ENCODE data around the gene RTL5.

Gene RTL5

DNA sequence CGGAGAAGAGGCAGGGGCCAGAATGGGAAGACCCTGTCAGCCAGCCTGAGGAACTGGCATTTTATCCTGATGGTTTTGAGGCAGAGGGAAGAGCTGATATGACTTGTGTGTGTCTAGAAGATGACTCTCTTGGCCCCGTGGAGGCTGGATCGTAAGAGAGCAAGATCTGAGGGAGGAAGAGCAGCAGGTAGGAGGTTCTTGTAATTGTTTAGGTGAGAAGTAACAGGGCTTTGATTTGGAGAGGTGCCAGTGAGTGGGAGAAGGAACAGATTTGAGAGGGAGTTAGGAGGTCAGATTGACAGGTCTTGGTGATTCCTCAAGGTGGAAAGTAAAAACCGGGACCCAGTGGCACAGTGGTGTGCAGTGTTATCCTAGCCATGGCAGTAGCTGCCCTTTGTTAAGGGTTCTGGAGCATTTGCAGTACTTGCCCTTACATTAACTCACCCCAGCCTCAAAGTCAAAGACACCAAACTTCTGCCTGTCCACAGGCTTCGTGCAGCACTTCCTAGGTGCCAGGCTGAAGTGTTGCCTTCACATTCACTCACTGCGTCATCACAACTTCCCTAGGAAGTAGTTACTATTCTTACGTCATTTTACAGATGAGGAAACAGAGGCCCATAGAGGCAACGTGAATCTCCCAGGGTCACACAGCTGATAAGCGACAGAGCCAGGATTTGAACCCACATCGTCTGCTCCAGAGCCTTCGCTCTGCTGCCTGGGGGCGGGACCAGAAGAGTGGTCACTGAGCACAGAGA lies 23.7 kb downstream of the RTL5 start:
- no peak for DNase-seq

DNA sequence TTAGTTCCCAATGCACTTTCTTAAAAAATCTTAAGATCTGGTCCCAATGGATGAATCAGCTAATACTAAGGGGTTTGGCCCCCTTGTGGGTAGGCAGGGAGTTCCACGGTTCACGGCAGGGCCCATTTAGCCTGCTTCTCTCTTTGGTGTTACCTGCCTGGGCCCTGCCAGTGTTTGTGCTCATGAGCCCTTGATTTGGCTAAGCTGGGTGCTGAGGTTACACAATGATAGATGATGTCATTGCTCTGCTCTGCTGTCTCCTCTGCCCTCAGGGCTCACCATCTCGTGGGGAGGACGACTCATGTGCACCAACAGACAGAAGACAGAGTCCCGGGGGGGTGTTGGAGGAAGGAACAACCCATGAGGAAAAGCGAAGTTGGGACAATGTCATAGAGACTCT lies 24.4 kb downstream of the RTL5 start:
- no peak for DNase-seq

DNA sequence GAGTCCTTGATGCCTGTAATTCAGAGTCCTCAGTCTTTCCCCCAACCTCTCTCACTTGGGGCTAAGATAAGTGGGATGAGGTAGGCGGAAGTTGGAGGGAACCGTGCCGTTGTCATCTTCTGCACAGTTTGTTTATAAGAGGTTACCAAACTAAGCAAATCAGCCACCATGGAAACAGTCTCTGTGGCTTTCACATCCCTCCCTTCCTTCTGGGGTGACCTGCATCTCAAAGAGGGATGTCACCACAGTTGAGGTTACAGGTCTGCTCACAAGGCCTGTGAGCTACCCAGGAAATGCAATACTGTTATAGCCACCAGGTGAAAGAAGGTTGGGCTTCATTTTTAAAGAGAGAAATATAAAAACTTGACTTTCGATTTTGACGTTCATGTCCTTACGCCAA lies 26.3 kb downstream of the RTL5 start:
- no peak for DNase-seq

DNA sequence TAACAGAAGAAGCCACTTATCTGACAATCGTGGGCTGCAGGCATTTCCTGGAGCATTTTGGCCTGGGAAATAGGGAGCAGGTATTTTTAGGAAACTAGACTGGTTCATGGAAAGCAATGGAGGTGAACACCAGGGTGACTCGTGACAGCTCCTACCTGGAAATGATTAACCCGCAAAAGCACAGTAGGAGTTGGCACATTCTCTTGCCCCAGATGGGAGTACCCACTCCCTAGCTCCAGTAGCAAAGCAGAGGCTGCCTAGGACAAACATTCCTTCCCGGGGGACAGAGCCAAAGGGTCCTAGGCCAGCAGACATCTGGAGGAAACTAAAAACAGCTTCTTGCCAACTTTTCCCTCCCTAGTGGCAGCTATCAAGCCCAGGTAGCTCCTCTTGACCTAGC lies 29.0 kb downstream of the RTL5 start:
- no peak for DNase-seq

DNA sequence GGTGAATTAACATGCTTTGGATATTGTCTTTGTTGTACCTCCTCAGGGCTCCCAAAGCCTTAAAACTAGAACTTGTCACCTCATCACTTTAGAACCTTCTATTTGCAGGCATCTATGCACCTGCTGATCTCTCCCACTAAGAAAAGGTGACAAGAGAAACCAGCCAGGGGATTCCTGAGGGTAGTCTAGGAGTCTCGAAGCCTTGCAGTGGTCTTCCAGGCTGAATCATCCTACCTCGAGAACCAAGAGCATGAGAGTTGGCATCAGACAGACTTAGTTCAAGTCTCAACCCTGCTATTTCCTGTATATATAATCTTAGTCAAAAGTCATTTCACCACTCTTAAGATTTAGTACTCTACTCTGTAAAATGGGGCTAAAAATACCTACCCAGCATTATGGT lies 29.6 kb downstream of the RTL5 start:
- DNase-seq: no peak

DNA sequence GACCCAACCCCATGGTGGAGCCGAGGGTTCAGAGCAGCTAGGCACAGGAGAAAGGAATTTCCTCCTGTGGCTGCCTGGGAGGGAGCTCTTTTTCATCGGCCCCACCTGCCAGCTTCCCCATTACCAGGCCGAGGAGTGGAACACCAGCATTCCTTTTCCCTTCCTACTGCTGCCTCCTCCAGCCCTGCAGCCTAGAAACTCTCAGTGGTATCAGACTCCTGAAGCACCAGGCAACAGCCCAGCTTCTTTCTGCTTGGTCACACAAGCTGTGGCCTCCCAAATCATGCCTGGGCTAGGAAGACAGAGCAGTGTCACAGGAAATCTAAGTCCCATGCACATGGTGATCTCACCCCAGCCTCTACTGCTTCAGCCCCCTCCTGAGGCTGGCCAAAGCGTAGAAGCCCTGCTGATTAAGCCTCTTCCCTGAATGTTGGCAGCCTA lies 30.1 kb downstream of the RTL5 start:
- DNase-seq: no peak

DNA sequence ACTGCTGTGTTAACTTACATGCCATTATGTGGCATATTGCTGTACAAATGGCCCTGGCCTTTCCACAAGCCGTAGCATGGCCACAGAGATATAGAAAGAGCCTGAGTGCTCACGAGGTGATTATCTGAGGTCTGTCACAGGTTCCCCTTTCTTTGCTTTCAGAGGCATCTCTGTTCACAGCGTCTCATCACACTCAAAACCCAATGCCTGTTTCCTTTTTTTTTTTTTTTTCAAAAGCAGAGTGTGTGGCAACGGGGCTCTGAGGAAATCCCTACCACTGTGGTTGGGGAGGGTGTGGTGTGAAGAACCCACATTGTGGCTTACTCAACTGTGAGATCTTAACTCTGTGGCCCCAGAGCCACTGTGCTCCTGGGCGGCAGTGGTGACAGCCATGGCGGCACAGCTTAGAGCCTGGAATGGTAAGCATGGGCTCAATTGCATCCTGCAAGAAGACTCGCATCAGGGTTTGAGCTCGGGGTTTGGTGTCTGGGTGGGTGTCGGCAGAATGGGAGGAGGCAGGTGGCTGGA lies 30.8 kb downstream of the RTL5 start:
- no peak for DNase-seq

DNA sequence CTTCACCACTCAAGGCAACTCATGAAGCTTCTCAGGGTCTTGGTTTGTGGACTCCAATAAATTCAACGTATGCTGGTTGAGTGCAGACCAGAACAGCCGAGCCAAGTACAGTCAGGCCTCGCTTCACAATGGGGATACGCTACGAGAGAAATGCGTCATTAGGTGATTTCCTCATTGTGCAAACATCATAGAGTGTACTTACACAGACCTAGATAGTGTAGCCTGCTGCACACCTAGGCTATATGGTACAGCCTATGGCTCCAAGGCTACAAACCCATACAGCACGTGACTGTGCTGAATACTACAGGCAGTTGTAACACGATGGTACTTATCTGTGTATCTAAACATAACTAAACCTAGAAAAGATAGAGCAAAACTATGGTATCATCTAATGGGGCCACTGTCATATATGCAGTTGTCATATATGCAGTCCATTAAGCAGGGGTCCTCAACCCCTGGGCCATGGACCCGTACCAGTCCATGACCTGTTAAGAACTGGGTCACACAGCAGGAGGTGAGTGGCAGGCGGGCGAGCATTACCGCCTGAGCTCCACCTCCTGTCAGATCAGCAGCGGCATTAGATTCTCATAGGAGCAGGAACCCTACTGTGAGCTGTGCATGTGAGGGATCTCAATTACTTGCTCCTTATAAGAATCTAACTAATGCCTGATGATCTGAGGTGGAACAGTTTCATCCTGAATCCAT lies 31.5 kb downstream of the RTL5 start:
- DNase-seq: peak; percentile 5

DNA sequence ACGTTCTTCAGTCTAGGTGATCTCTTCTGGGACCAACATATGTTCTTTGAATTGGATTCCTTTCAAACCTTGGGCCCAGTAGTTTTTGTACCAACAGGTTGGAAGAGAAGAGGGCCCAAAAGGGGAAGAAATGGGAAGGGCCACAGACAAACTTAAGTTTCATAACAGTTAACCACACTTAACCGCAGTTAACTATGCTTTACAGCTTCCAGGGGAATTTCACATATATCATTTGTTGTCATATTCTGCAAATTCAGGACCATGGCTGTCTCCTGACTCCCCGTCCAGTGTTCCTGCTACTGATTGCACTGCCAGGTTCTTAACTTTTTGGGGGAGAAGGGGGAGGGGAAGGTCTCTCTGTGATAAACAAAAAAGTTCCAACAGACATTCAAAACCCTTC lies 34.6 kb downstream of the RTL5 start:
- no peak for DNase-seq

DNA sequence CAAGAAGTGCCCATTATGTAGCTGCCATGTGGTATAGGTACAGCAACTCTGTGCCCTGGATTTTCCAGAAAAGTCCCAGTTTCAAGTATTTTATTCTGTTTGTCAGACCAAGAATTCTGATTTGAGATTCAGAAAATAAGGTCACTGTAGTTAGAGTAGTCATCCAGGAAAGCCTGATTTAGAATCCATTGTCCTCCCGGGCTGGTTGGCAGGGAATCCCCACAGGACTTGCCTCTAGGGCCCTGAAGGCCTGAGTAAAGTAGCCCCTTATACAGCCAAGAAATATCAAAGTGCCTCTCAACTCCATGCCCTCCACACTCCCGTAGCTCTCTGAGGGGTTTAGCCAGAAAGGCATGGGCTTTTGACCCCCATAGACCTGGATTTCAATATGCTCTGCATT lies 36.3 kb downstream of the RTL5 start:
- no peak for DNase-seq

DNA sequence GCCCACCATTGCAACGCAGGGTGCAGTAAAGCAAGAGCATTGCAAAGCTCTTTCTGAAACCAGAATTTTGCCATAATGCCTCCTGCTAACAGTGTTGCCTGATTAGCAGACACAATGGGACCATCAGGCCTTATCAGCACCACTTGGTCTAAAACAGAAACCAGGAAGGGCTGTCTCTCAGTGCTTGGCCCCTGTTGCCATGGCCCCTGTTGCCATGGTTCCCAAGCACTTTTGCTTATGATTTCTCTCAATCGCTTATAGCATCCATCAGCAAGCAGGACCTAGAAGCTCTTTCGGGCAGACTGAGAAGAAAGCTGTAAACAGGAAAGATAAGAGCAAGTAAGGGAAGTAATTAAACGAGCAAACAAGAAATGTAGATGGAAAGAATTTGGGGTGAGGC lies 36.8 kb downstream of the RTL5 start:
- peak; percentile 21 for DNase-seq

DNA sequence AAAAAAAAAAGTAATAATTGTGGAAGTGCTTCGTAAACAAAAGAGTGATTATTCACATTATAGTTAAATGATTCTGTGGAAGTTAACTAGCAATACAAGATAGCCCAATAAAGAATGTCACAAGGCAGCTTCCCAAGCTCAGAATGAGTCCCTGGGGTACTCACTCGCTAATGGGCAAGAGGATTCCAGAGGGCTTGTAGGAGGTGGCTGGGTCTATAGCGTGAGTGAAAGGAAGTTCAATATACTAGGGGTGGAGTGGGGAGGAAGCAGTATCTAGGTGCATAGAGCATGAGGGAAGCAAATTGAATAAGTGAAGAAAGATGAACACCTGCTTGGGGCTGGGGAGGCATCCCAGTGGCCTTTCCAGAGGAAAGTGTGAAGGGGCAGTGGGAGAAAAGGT lies 42.5 kb downstream of the RTL5 start:
- DNase-seq: no peak

DNA sequence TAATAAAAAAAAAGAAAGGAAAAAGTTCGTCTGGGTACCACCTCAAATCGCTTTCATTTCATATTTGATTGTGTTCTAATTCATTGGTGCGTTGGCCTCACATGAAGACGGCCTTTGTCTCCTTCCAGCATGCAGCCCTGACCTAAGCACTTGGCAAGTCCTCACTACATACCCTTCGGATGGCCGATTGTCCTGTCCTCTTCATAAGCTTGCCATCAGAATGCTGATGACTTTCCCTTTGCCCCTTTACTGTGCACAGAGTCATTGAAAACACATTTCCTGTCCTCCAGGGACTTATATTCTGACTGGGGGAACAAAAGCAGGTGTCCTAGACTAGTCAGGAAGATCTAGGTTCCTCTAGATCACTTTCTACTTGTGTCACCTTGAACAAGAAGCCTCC lies 43.0 kb downstream of the RTL5 start:
- no peak for DNase-seq

DNA sequence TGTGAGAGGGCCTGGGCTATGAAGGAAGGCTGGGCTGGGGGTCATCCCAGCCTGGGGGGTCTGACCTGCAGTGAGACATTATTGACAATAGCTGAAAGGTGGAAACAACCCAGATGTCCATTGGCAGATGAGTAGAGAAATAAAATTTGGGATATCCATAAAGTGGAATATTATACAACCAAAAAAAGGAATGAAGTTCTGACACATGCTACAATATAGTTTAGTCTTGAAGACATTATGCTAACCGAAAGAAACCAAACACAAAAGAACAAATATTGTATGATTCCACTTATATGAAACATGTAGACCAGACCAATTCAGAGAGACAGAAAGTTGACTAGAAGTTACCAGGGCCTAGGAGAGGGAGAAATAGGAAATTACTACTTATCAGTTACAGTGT lies 44.7 kb downstream of the RTL5 start:
- DNase-seq: no peak

DNA sequence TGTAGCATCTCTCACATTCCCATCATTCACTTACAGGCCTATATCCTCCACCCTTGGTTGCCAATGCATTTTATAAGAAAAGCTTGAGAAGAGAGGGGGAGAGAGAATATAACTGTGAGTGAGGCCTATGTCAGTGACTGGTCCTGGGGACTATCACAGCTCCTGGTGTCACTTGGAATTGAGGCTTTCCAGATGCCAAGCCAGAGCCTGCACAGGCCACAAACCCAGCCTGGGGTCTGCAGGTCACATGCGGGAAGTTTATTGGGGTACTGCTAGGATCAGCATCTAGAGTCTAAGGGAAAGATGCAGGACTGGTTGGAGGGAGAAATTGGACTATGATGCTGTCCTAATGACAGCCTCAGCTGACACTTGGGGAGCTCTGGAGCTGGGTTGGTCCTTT lies 47.6 kb downstream of the RTL5 start:
- no peak for DNase-seq

DNA sequence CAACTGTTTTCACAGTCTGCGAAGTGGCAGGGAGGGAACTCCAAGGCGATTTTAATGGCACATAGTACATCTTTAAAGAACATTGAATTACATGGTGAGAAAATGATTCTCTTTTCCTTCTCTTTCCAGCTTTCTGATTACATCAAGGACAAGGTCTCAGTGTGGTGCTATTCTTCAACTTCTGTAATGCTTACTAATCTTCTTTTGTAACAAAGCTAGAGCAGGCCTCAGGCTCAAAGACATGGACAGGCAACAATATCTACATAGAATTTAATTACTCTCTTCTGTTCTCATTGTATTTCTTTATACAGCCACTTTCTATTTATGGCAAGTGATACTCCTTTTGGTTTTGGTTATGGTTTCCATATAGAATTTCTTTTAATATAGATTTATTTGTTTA lies 48.4 kb downstream of the RTL5 start:
- no peak for DNase-seq

DNA sequence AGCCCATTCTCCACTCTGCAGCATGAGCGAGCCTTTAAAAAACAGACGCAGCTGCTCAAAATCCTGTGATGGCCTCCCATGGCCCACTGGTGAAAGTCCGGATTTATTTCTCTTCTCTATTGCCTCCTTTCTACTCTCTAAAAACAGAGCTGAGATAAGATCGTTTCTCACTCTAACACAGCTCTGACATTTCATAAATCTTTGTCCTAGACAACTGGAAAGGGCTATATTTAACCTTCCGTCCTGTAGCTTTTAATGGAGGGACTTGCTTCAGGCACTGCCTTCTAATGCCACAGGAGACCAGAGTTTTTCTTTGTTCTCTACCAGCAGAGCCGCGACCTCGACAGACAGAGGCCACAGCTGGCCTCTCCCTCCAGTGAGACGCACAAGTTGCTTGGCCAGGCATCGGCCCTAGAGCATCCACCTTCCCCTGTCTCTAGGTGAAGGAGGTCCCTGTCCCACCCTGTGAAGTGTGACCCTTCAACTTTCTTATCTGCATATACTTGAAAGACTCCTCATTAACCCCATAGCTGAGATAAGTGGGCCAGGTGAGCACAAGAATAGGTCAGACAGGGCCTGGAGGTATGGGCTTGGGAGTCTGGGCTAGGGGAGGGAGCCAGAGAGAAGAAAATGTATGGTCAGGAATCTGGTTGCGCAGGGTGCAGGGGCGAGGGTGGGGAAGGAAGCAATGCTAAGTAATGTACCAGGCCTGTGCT lies 50.0 kb downstream of the RTL5 start:
- DNase-seq: no peak

DNA sequence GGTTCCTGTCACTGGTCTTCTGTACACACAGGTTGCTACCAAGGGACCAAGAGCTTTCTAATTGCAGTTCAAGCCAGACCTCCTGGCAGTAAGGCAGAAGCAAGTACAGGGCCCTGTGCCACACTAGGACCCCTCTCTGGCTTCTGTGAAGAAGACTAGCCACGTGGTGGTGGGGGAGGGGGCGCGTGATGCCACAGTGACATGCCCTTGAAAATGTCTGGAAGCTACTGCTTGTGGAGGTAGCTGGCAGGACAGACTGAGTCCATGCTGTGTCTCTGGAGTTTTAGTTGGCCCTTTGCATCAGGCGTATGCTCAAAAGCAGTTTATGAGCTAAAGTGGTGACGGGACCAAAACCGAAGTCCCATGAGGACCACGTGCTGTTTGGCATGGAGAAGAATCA lies 50.9 kb downstream of the RTL5 start:
- DNase-seq: no peak

DNA sequence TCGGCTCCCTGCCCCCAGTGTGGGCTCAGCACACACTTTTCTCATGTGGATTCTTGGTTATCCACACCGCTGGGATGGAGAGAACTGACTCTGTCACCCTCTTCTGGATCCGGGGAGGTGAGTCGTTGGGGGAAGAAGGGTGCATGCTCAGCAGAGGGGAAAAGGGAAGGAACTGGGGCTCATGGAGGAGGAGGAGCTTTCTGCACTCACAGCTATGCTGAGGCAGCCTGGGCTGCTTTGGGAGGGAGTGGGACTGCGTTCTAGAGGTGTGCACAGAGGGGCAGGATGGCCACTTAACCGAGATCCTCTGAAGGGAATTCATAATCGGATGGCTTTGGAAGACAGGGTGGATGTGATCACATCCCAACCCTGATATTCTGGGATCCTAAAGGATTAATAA lies 51.6 kb downstream of the RTL5 start:
- DNase-seq: no peak

DNA sequence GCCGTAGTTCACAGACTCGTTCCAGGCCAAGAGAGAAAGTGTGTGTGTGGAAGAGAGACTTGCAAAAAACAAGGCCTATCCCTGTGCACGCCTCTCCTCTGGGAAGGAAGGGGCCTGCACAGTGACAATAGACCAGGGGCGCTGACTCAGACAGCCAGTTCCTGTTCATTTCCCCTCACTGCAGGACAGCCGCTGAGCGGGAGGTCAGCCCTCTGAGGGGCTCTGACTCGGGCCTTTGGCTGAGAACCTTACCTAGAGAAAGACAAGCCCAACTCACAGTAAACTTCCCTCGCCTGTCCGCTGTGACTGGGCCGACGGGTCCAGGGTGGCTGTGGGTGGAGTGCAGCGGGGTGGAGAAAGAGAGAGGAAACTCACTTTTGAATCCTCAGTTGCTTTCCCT lies 52.1 kb downstream of the RTL5 start:
- no peak for DNase-seq

DNA sequence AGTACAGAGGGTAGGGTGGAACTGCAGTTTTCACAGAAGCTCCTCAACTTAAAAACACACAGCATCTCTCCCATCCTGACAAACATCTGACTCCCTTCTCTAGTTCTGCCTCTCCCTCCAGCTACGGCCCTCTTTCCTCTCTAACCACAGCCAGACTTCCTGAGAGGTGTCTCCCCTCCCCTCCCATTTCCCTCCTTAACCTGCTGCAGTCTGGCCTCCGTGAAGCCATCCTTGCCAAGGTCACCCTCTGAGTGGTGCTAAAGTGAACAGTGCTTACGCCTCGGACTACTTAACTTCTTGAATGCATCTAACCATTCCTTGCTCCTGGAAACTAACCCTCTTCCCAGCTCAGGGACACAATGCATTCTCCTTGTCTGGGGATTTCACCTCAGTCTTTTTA lies 53.3 kb downstream of the RTL5 start:
- no peak for DNase-seq
